H9 (cell line): Measurements from ENCODE around the gene CABLES2. TPM values are rescaled to one million over a fixed set of nuclear protein-coding genes. Genes with fewer than 3 reads are reported as not detected.

Experiments used
- DNase-seq: peaks from one replicate; pipeline ENCODE4 v3.0.0-alpha.2; 2017
- H2AFZ ChIP-seq: one replicate; pipeline ENCODE4 v1.6.1; 2013; ENCODE audit warnings: mild to moderate bottlenecking, low read length, control low read depth, moderate library complexity
- H2AK5ac ChIP-seq: 2 replicates; pipeline ENCODE4 v1.6.1; 2013; ENCODE audit warnings: low read length, control low read depth, mixed read lengths; ENCODE audit not compliant: insufficient read length
- H2BK120ac ChIP-seq: one replicate; pipeline ENCODE4 v1.6.1; 2013; ENCODE audit warnings: low read depth, mild to moderate bottlenecking, low read length, control low read depth, inconsistent platforms; ENCODE audit not compliant: poor library complexity, severe bottlenecking
- H2BK12ac ChIP-seq: 2 replicates; pipeline ENCODE4 v1.6.1; 2013; ENCODE audit warnings: low read length, control low read depth, mixed read lengths, low read depth; ENCODE audit not compliant: insufficient read length
- H2BK15ac ChIP-seq: 2 replicates; pipeline ENCODE4 v1.6.1; 2013; ENCODE audit warnings: low read depth, low read length, control low read depth
- H2BK20ac ChIP-seq: one replicate; pipeline ENCODE4 v1.6.1; 2013; ENCODE audit warnings: low read depth, mild to moderate bottlenecking, low read length, control low read depth, inconsistent platforms; ENCODE audit not compliant: poor library complexity, severe bottlenecking
- H2BK5ac ChIP-seq: 2 replicates; pipeline ENCODE4 v1.6.1; 2013; ENCODE audit warnings: low read length, control low read depth, mixed read lengths; ENCODE audit not compliant: insufficient read length
- H3K14ac ChIP-seq: 2 replicates; pipeline ENCODE4 v1.6.1; 2013; ENCODE audit warnings: low read length, control low read depth; ENCODE audit not compliant: insufficient read depth
- H3K18ac ChIP-seq: 2 replicates; pipeline ENCODE4 v1.6.1; 2013; ENCODE audit warnings: low read depth, mild to moderate bottlenecking, mixed read lengths, low read length, control low read depth; ENCODE audit not compliant: insufficient read length
- H3K23ac ChIP-seq: 2 replicates; pipeline ENCODE4 v1.6.1; 2013; ENCODE audit warnings: low read length, control low read depth, mixed read lengths, low read depth; ENCODE audit not compliant: insufficient read length
- H3K23me2 ChIP-seq: 2 replicates; pipeline ENCODE4 v1.6.1; 2013; ENCODE audit warnings: low read depth, mild to moderate bottlenecking, mixed read lengths, low read length, control low read depth; ENCODE audit not compliant: insufficient read length, poor library complexity, severe bottlenecking
- H3K27ac ChIP-seq: 2 replicates; pipeline ENCODE4 v1.5.1; 2013; ENCODE audit warnings: low read length, control low read depth, mixed read lengths, low read depth; ENCODE audit not compliant: insufficient read length
- H3K27me3 ChIP-seq: 2 replicates; pipeline ENCODE4 v1.6.1; 2013; ENCODE audit warnings: low read length, control low read depth, inconsistent platforms; ENCODE audit not compliant: insufficient read depth
- H3K4ac ChIP-seq: 2 replicates; pipeline ENCODE4 v1.6.1; 2013; ENCODE audit warnings: low read depth, mild to moderate bottlenecking, control low read depth, inconsistent platforms, low read length, moderate library complexity
- H3K4me1 ChIP-seq: 2 replicates; pipeline ENCODE4 v1.6.1; 2013; ENCODE audit warnings: low read length, control low read depth, inconsistent platforms; ENCODE audit not compliant: insufficient read depth
- H3K4me2 ChIP-seq: 2 replicates; pipeline ENCODE4 v1.6.1; 2013; ENCODE audit warnings: low read length, control low read depth, mixed read lengths; ENCODE audit not compliant: insufficient read length, insufficient read depth
- H3K56ac ChIP-seq: 2 replicates; pipeline ENCODE4 v1.6.1; 2013; ENCODE audit warnings: low read depth, mild to moderate bottlenecking, mixed read lengths, low read length, control low read depth; ENCODE audit not compliant: insufficient read length
- H3K79me1 ChIP-seq: 2 replicates; pipeline ENCODE4 v1.6.1; 2013; ENCODE audit warnings: low read depth, mild to moderate bottlenecking, moderate library complexity, low read length, control low read depth, inconsistent platforms; ENCODE audit not compliant: insufficient read depth, poor library complexity, severe bottlenecking
- H3K79me2 ChIP-seq: 2 replicates; pipeline ENCODE4 v1.6.1; 2013; ENCODE audit warnings: low read length, control low read depth, inconsistent platforms; ENCODE audit not compliant: insufficient read depth
- H3K9ac ChIP-seq: 2 replicates; pipeline ENCODE4 v1.6.1; 2013; ENCODE audit warnings: low read length, control low read depth, mixed read lengths; ENCODE audit not compliant: insufficient read length; ENCODE audit errors: extremely low read depth
- H3K9me3 ChIP-seq: one replicate; pipeline ENCODE4 v1.6.1; 2013; ENCODE audit warnings: low read depth, low read length, inconsistent platforms; ENCODE audit not compliant: control insufficient read depth
- H3T11ph ChIP-seq: one replicate; pipeline ENCODE4 v1.6.1; 2013; ENCODE audit warnings: mild to moderate bottlenecking, low read length, control low read depth, inconsistent platforms
- H4K20me1 ChIP-seq: one replicate; pipeline ENCODE4 v1.6.1; 2013; ENCODE audit not compliant: control insufficient read depth, insufficient read length, insufficient read depth
- H4K5ac ChIP-seq: 2 replicates; pipeline ENCODE4 v1.6.1; 2013; ENCODE audit warnings: low read depth, mild to moderate bottlenecking, mixed read lengths, low read length, control low read depth; ENCODE audit not compliant: insufficient read length
- H4K8ac ChIP-seq: replicated peaks from 2 replicates; pipeline ENCODE4 v1.6.1; 2013; ENCODE audit warnings: low read length, control low read depth, mixed read lengths, low read depth; ENCODE audit not compliant: insufficient read length
- H4K91ac ChIP-seq: 2 replicates; pipeline ENCODE4 v1.6.1; 2013; ENCODE audit warnings: low read depth, mild to moderate bottlenecking, moderate library complexity, mixed read lengths, low read length, control low read depth; ENCODE audit not compliant: insufficient read length
- H3K27ac Mint-ChIP-seq, 3 experiments: 2 replicates in 2 of 3; 3 replicates in 1 of 3; pipeline ENCODE4 v1.8.0; 2020 to 2021; ENCODE audit warnings: mixed read lengths in 3 of 3, mild to moderate bottlenecking in 1 of 3, moderate library complexity in 1 of 3
- H3K27me3 Mint-ChIP-seq: 2 replicates; pipeline ENCODE4 v1.8.0; 2021; ENCODE audit warnings: low read depth, mild to moderate bottlenecking, moderate library complexity, mixed read lengths
- H3K36me3 Mint-ChIP-seq, 3 experiments: 2 replicates in 2 of 3; 3 replicates in 1 of 3; pipeline ENCODE4 v1.8.0; 2020 to 2021; ENCODE audit warnings: low read depth in 3 of 3, mixed read lengths in 3 of 3; ENCODE audit not compliant: insufficient read depth in 1 of 3
- H3K4me1 Mint-ChIP-seq, 2 experiments: 2 replicates each; pipeline ENCODE4 v1.8.0; 2020; ENCODE audit warnings: mixed read lengths in 2 of 2
- H3K4me3 Mint-ChIP-seq, 2 experiments: 2 replicates in 1 of 2; 3 replicates in 1 of 2; pipeline ENCODE4 v1.8.0; 2020 to 2021; ENCODE audit warnings: mild to moderate bottlenecking in 2 of 2, mixed read lengths in 2 of 2, moderate library complexity in 1 of 2
- H3K9me3 Mint-ChIP-seq, 2 experiments: 2 replicates in 1 of 2; 3 replicates in 1 of 2; pipeline ENCODE4 v1.8.0; 2020; ENCODE audit warnings: mild to moderate bottlenecking in 2 of 2, mixed read lengths in 2 of 2, moderate library complexity in 1 of 2
- CTCF ChIP-seq: fragments of 200-600 bp; sonication (generic); conservative IDR thresholded peaks from 3 replicates; pipeline ENCODE4 v1.8.0; 2021; ENCODE audit warnings: antibody characterized with exemption, mild to moderate bottlenecking
- WGBS: extraction: QIAGEN DNeasy Blood & Tissue Kit; methylation state at CpG from one replicate; pipeline ENCODE4 v1.1.7; 2013; ENCODE audit warnings: missing lambda C conversion rate, low lambda C conversion rate, mixed read lengths; ENCODE audit not compliant: insufficient read length; ENCODE audit errors: extremely low coverage; 5-methylcytosine and 5-hydroxymethylcytosine counted together
- total RNA-seq: library from RNA; stranded (reverse); gene quantifications from 2 replicates; pipeline ENCODE4 v1.2.1, GENCODE V29; 2021

CABLES2 gene
- total RNA-seq, 1 experiment from 2014 or later: 10.8 TPM

GRCh38 chr20:62451970-62452369, 44.9 kb upstream of the CABLES2 start:
- Histone ChIP-seq H2BK5ac (no peak overlapping the region), H4K5ac (no peak overlapping the region), H4K8ac (no peak overlapping the region), H3K4ac (no peak overlapping the region), H2AFZ (no peak overlapping the region), H4K91ac (no peak overlapping the region), H3K27ac (no peak overlapping the region), H3K18ac (no peak overlapping the region), H3T11ph (no peak overlapping the region), H3K9ac (no peak overlapping the region), H2AK5ac (no peak overlapping the region), H3K14ac (no peak overlapping the region), H3K9me3 (no peaks in the 10 kb centered on the region), H3K79me1 (no peaks in the 10 kb centered on the region), H3K4me1 (no peaks in the 10 kb centered on the region), H3K27me3 (no peaks in the 10 kb centered on the region), H2BK15ac (no peak overlapping the region), H3K23ac (no peak overlapping the region), H3K23me2 (no peaks in the 10 kb centered on the region), H3K4me2 (no peak overlapping the region), H3K56ac (no peak overlapping the region), H4K20me1 (no peaks in the 10 kb centered on the region), H3K79me2 (no peaks in the 10 kb centered on the region), H2BK120ac (no peak overlapping the region), H2BK20ac (no peak overlapping the region), H2BK12ac (no peak overlapping the region)
- Mint-ChIP-seq H3K27ac (no peak overlapping the region), H3K36me3 (no peaks in the 10 kb centered on the region), H3K27me3 (peaks cover 12% of the 10 kb centered on the region), H3K4me3 (no peak overlapping the region), H3K9me3 (no peaks in the 10 kb centered on the region), H3K4me1 (peaks cover 0 to 17% of the 10 kb centered on the region in 2 experiments; a peak in 2 of 4 replicates)
- DNase-seq: no peak
- WGBS: 86% methylated on average over 1 of the region's 3 CpGs
- TF ChIP-seq CTCF: no peak
